NB4 (cell line): Measurements from ENCODE around the gene ZAP70.

Experiments
- DNase-seq: peaks from one replicate; pipeline ENCODE4 v3.0.0; 2010; ENCODE audit warnings: low read depth
- H3K4me3 ChIP-seq: one replicate; pipeline ENCODE4 v1.5.1; 2011; ENCODE audit warnings: mild to moderate bottlenecking, low read depth, low read length, moderate library complexity
- CTCF ChIP-seq: IDR thresholded peaks from one replicate; pipeline ENCODE4 v1.5.1; 2012; ENCODE audit warnings: low read depth, low read length
- MAX ChIP-seq: IDR thresholded peaks from 2 replicates; pipeline ENCODE4 v1.6.1; 2011; ENCODE audit warnings: low read depth, low read length
- MYC ChIP-seq: IDR thresholded peaks from 2 replicates; pipeline ENCODE4 v1.6.1; 2011; ENCODE audit warnings: low read depth, low read length
- POLR2A ChIP-seq: IDR thresholded peaks from 2 replicates; pipeline ENCODE4 v1.6.1; 2011; ENCODE audit warnings: mild to moderate bottlenecking; ENCODE audit not compliant: insufficient read length; ENCODE audit errors: extremely low read depth

ZAP70 gene

GRCh38 chr2:97741686-97742085, 28.3 kb downstream of the ZAP70 start:
- no peak overlapping the region for H3K4me3 ChIP-seq
- DNase-seq = no peak
- TF ChIP-seq MAX (no peak), POLR2A (no peak), CTCF (no peak), MYC (no peak)

GRCh38 chr2:97742381-97742847, 29.0 kb downstream of the ZAP70 start:
- DNase-seq = peak; percentile 38
- H3K4me3 ChIP-seq = no peak overlapping the region
- TF ChIP-seq CTCF (no peak), MAX (no peak), POLR2A (no peak)

DNA sequence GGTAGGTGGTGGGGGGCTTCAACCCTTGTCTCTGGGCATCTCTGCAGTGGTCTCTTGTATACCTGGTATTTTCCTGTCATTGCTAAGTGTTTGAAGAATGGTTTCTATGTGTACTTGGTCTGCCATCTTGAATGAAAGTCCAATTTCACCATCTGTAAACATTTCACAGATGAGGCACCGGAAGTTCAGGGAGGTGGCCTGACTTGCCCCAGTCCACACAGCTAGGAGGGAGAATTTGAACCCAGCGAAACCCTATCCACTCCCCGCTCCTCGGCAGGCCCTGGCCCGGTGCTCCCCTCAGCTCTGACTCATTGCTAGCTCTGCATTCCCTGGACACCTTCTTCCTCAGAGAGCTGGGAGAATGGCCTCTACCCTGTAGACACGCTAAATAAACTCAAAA, 30.5 kb downstream of the ZAP70 start:
- no peak for DNase-seq
- H3K4me3 ChIP-seq = no peak overlapping the region
- TF ChIP-seq POLR2A (no peak), MAX (no peak), MYC (no peak), CTCF (no peak)

GRCh38 chr2:97745474-97746174, 32.2 kb downstream of the ZAP70 start:
- no peak overlapping the region for H3K4me3 ChIP-seq
- TF ChIP-seq CTCF (no peak), MYC (no peak), POLR2A (no peak), MAX (no peak)
- DNase-seq = no peak

DNA sequence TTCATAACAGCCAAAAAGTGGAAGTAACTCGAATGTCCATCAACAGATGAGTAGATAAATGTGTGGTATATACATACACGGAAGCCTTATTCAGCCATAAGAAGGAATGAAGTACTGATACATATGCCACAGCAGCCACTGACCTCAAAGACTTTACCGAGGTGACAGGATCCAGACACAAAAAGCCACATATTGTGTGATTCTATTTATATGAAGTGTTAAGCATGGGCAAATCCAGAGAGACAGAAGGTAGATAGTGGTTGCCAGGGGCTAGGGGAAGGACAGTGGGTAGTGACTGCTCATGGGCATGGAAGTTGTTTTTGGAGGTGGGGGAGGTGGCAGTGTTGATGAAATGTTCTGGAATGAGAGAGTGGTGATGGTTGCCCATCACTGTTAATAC, 33.9 kb downstream of the ZAP70 start:
- no peak overlapping the region for H3K4me3 ChIP-seq
- peak; percentile 19 for DNase-seq
- no peak for TF ChIP-seq MAX
- TF ChIP-seq POLR2A = no peak
- TF ChIP-seq CTCF = no peak
- no peak for TF ChIP-seq MYC
